K562 (cell line): ENCODE results near the gene ZNF112.
"Not testable (repeated sequence)": the region's sequence is repeated elsewhere in the genome, so short reads cannot be mapped to it uniquely, and the experiment has no call there.

Experiments used
- ARNT ChIP-seq, 2 experiments: fragments of 450-650 bp; IDR thresholded peaks; 2 replicates each; pipeline ENCODE4 v1.6.1; 2016; ENCODE audit warnings: mild to moderate bottlenecking in 1 of 2
- ATF1 ChIP-seq, 2 experiments: fragments of 450-650 bp in 1 of 2; IDR thresholded peaks; 2 replicates each; pipeline ENCODE4 v1.6.1; 2016; ENCODE audit warnings: missing compliant biosample characterization in 1 of 2, missing genetic modification characterization in 1 of 2
- BACH1 ChIP-seq: fragments of 200-800 bp; sonication (Bioruptor generic); IDR thresholded peaks from 2 replicates; pipeline ENCODE4 v1.6.1; 2016; ENCODE audit warnings: missing genetic modification characterization, missing compliant biosample characterization
- CTCF ChIP-seq, 3 experiments: IDR thresholded peaks in 2 of 3; conservative IDR thresholded peaks in 1 of 3; 2 replicates each; pipeline ENCODE4 v1.5.1; 2011 to 2012; ENCODE audit warnings: low read length in 3 of 3, mild to moderate bottlenecking in 3 of 3, control low read depth in 2 of 3, improper control_type of control experiment in 1 of 3, inconsistent platforms in 1 of 3, low read depth in 1 of 3, mixed read lengths in 1 of 3, moderate library complexity in 1 of 3; ENCODE audit not compliant: insufficient read depth in 2 of 3
- ETS1 ChIP-seq: conservative IDR thresholded peaks from 2 replicates; pipeline ENCODE4 v1.6.1; 2011; ENCODE audit warnings: low read depth, mild to moderate bottlenecking, low read length; ENCODE audit not compliant: control insufficient read depth
- NRF1 ChIP-seq, 2 experiments: fragments of 450-650 bp; IDR thresholded peaks in 1 of 2; conservative IDR thresholded peaks in 1 of 2; 2 replicates each; pipeline ENCODE4 v1.6.1; 2014; ENCODE audit warnings: mild to moderate bottlenecking in 2 of 2
- PHF21A ChIP-seq: fragments of 450-650 bp; IDR thresholded peaks from 2 replicates; pipeline ENCODE4 v1.6.1; 2017; ENCODE audit warnings: low read depth, borderline replicate concordance
- POLR2A ChIP-seq: fragments of 450-650 bp; conservative IDR thresholded peaks from 2 replicates; pipeline ENCODE4 v1.6.1; 2016
- RCOR1 ChIP-seq, 2 experiments: IDR thresholded peaks; 2 replicates each; pipeline ENCODE4 v1.6.1; 2012; ENCODE audit warnings: low read depth in 2 of 2, low read length in 2 of 2, borderline replicate concordance in 1 of 2, improper control_type of control experiment in 1 of 2
- RFX5 ChIP-seq: IDR thresholded peaks from 2 replicates; pipeline ENCODE4 v1.6.1; 2011; ENCODE audit warnings: low read depth, mild to moderate bottlenecking, improper control_type of control experiment, low read length
- ZBTB33 ChIP-seq: sonication (generic); formaldehyde crosslinking; IDR thresholded peaks from 2 replicates; pipeline ENCODE4 v1.8.1; 2023; ENCODE audit warnings: mild to moderate bottlenecking, missing genetic modification reagents
- ZNF274 ChIP-seq: IDR thresholded peaks from 2 replicates; pipeline ENCODE4 v1.6.1; 2011; ENCODE audit warnings: low read depth, mild to moderate bottlenecking, low read length, moderate library complexity, borderline replicate concordance

- not testable (repeated sequence) for TF ChIP-seq ATF1 (CRISPR knock-in tag; IDR thresholded peaks at IDR 0.05); ATF1 (tag; IDR thresholded peaks at IDR 0.05); RFX5; RCOR1 (IDR thresholded peaks at IDR 0.05; ENCODE audit: borderline replicate concordance in 1 of 2, low read depth in 2 of 2, low read length in 2 of 2); NRF1 (conservative IDR thresholded peaks at IDR 0.05 in 1 of 2, IDR thresholded peaks at IDR 0.05 in 1 of 2); CTCF (IDR thresholded peaks at IDR 0.05 in 2 of 3, conservative IDR thresholded peaks at IDR 0.05 in 1 of 3; ENCODE audit: insufficient read depth in 2 of 3, low read depth in 1 of 3, low read length in 3 of 3); ZNF274; ETS1; BACH1; ARNT (IDR thresholded peaks at IDR 0.05); PHF21A; ZBTB33 (CRISPR knock-in tag); POLR2A
Observed at GRCh38 chr19:44334639-44335038, 21.8 kb downstream of the ZNF112 start.
